ENCODE results near the gene MYH13. TPM values are rescaled to one million over a fixed set of nuclear protein-coding genes. Genes with fewer than 3 reads are reported as not detected.

The MYH13 gene
- total and polyA plus RNA-seq, 2 experiments from 2014 or later: 0.03 TPM; not detected in 1

GRCh38 chr17:10349403-10349802, 23.4 kb downstream of the MYH13 start:
- no peak overlapping the region for H3K27ac ChIP-seq
- no peak overlapping the region for H2AFZ ChIP-seq
- no peaks in the 10 kb centered on the region for H3K9me3 ChIP-seq (ENCODE audit: low read depth)
- 94 to 100% methylated on average over 1 of the region's 1 CpG for WGBS, 2 experiments (ENCODE audit: low coverage in 1 of 2, low lambda C conversion rate in 2 of 2, missing lambda C conversion rate in 2 of 2)
- DNase-seq: peak; percentile 11
- H3K4me1 ChIP-seq (ENCODE audit: insufficient read depth): no peaks in the 10 kb centered on the region
- TF ChIP-seq EZH2 (IDR thresholded peaks at IDR 0.05; ENCODE audit: insufficient read depth, poor library complexity, severe bottlenecking): no peak
- no peaks in the 10 kb centered on the region for H3F3A ChIP-seq (ENCODE audit: insufficient read depth)
- in situ Hi-C loops (cut with MboI): no loop called here
- no peaks in the 10 kb centered on the region for H3K36me3 ChIP-seq (ENCODE audit: low read depth)
- no peak overlapping the region for H3K4me3 ChIP-seq
- no peaks in the 10 kb centered on the region for H4K20me1 ChIP-seq (ENCODE audit: insufficient read depth)
- no peak overlapping the region for H3K9ac ChIP-seq
- H3K9me2 ChIP-seq (ENCODE audit: insufficient read depth): no peaks in the 10 kb centered on the region
- H3K27me3 ChIP-seq (replicated peaks; ENCODE audit: insufficient read depth): no peaks in the 10 kb centered on the region
- no peak overlapping the region for H3K4me2 ChIP-seq (ENCODE audit: unreplicated experiment)
- H3K79me2 ChIP-seq (ENCODE audit: insufficient read depth): no peaks in the 10 kb centered on the region

DNA sequence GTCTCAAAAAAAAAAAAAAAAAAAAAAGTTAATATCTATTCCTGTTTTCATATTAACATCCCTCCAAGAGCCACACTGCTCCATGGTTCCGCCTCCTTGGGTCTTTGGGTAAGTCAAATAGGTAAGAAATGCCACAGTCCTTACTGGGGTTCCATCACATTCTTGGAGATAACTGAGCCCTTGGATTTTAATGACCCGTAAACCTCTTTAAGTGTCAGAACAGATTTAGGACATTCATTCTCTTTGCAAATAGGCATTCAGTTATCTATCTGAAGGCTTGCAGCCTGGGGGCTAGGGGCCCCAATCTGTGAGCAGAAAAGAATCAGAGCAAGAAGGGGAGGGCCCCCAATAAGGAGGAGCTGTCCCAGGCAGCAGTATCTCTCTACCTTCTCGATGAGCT, 28.0 kb downstream of the MYH13 start:
- Histone ChIP-seq H3K79me2 (ENCODE audit: insufficient read depth) (no peaks in the 10 kb centered on the region), H3K9me2 (ENCODE audit: insufficient read depth) (no peaks in the 10 kb centered on the region), H3K27ac (no peak overlapping the region), H3K9me3 (ENCODE audit: low read depth) (no peaks in the 10 kb centered on the region), H3F3A (ENCODE audit: insufficient read depth) (no peaks in the 10 kb centered on the region), H3K36me3 (ENCODE audit: low read depth) (no peaks in the 10 kb centered on the region), H3K9ac (no peak overlapping the region), H3K4me1 (ENCODE audit: insufficient read depth) (no peaks in the 10 kb centered on the region), H3K4me2 (ENCODE audit: unreplicated experiment) (no peak overlapping the region), H4K20me1 (ENCODE audit: insufficient read depth) (no peaks in the 10 kb centered on the region), H2AFZ (no peak overlapping the region), H3K27me3 (replicated peaks; ENCODE audit: insufficient read depth) (peaks cover 5% of the 10 kb centered on the region; the same call in 1 of the 2 replicates), H3K4me3 (no peak overlapping the region)
- in situ Hi-C loops (cut with MboI): no loop called here
- no peak for TF ChIP-seq EZH2phosphoT487 (IDR thresholded peaks at IDR 0.05; ENCODE audit: insufficient read depth, low read depth)
- TF ChIP-seq EZH2 (IDR thresholded peaks at IDR 0.05; ENCODE audit: insufficient read depth, poor library complexity, severe bottlenecking): no peak
- WGBS, 2 experiments (ENCODE audit: low coverage in 1 of 2, low lambda C conversion rate in 2 of 2, missing lambda C conversion rate in 2 of 2): 60 to 79% methylated on average over 3 of the region's 3 CpGs
- no peak for DNase-seq

- Histone ChIP-seq H3K27ac (no peak overlapping the region), H2AFZ (no peak overlapping the region), H3K9me2 (ENCODE audit: insufficient read depth) (no peaks in the 10 kb centered on the region), H3F3A (ENCODE audit: insufficient read depth) (no peaks in the 10 kb centered on the region), H3K9ac (no peak overlapping the region), H3K27me3 (replicated peaks; ENCODE audit: insufficient read depth) (peaks cover 10% of the 10 kb centered on the region; the same call in 1 of the 2 replicates), H3K36me3 (ENCODE audit: low read depth) (no peaks in the 10 kb centered on the region), H3K4me3 (no peak overlapping the region), H3K4me2 (ENCODE audit: unreplicated experiment) (no peak overlapping the region), H4K20me1 (ENCODE audit: insufficient read depth) (no peaks in the 10 kb centered on the region), H3K9me3 (ENCODE audit: low read depth) (no peaks in the 10 kb centered on the region), H3K79me2 (ENCODE audit: insufficient read depth) (no peaks in the 10 kb centered on the region), H3K4me1 (ENCODE audit: insufficient read depth) (no peaks in the 10 kb centered on the region)
- WGBS, 2 experiments (ENCODE audit: low coverage in 1 of 2, low lambda C conversion rate in 2 of 2, missing lambda C conversion rate in 2 of 2): 63 to 64% methylated on average over 8 of the region's 8 CpGs
- in situ Hi-C loops (cut with MboI): no loop called here
- no peak for DNase-seq
- TF ChIP-seq EZH2phosphoT487 (IDR thresholded peaks at IDR 0.05; ENCODE audit: insufficient read depth, low read depth): no peak
- TF ChIP-seq EZH2 (IDR thresholded peaks at IDR 0.05; ENCODE audit: insufficient read depth, poor library complexity, severe bottlenecking): no peak
Measured at GRCh38 chr17:10339051-10339450, 33.8 kb downstream of the MYH13 start.

- Histone ChIP-seq H3K4me2 (ENCODE audit: unreplicated experiment) (no peak overlapping the region), H3K27ac (no peak overlapping the region), H3K27me3 (replicated peaks; ENCODE audit: insufficient read depth) (peaks cover 10% of the 10 kb centered on the region; the same call in 1 of the 2 replicates), H3K4me3 (no peak overlapping the region), H3K9me3 (ENCODE audit: low read depth) (no peaks in the 10 kb centered on the region), H3K9ac (no peak overlapping the region), H4K20me1 (ENCODE audit: insufficient read depth) (no peaks in the 10 kb centered on the region), H3F3A (ENCODE audit: insufficient read depth) (no peaks in the 10 kb centered on the region), H2AFZ (no peak overlapping the region), H3K9me2 (ENCODE audit: insufficient read depth) (no peaks in the 10 kb centered on the region), H3K36me3 (ENCODE audit: low read depth) (no peaks in the 10 kb centered on the region), H3K4me1 (ENCODE audit: insufficient read depth) (no peaks in the 10 kb centered on the region), H3K79me2 (ENCODE audit: insufficient read depth) (no peaks in the 10 kb centered on the region)
- TF ChIP-seq EZH2 (IDR thresholded peaks at IDR 0.05; ENCODE audit: insufficient read depth, poor library complexity, severe bottlenecking) (no peak), EZH2phosphoT487 (IDR thresholded peaks at IDR 0.05; ENCODE audit: insufficient read depth, low read depth) (no peak)
- peak; percentile 72 for DNase-seq
- in situ Hi-C loops (cut with MboI): no loop called here
- 53 to 59% methylated on average over 9 of the region's 9 CpGs for WGBS, 2 experiments (ENCODE audit: low coverage in 1 of 2, low lambda C conversion rate in 2 of 2, missing lambda C conversion rate in 2 of 2)
Measured at GRCh38 chr17:10337976-10338375, 34.8 kb downstream of the MYH13 start.

DNA sequence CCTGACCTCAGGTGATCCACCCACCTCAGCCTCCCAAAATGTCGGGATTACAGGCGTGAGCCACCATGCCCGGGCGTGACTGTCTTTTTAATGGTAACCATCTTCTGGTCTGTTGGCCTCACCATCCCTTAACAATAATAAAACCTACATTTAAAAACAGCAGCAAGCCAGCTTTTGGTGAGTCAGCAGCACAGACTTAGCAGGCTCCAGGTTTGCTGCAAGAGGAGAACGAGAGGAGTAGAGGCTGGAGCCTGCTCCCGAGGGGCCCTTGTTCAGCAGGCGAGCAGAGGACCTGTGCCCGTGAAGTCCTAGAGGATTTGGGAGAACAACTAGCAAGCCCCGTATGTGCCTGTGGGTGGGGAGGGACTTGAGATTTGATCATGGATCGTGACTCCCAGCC, 35.7 kb downstream of the MYH13 start:
- in situ Hi-C loops (cut with MboI): no loop called here
- Histone ChIP-seq H2AFZ (no peak overlapping the region), H3K27me3 (replicated peaks; ENCODE audit: insufficient read depth) (peaks cover 10% of the 10 kb centered on the region; the same call in 1 of the 2 replicates), H3K36me3 (ENCODE audit: low read depth) (no peaks in the 10 kb centered on the region), H3K9ac (no peak overlapping the region), H3K27ac (no peak overlapping the region), H3K79me2 (ENCODE audit: insufficient read depth) (no peaks in the 10 kb centered on the region), H3K9me3 (ENCODE audit: low read depth) (no peaks in the 10 kb centered on the region), H3F3A (ENCODE audit: insufficient read depth) (no peaks in the 10 kb centered on the region), H3K4me1 (ENCODE audit: insufficient read depth) (no peaks in the 10 kb centered on the region), H3K4me2 (ENCODE audit: unreplicated experiment) (no peak overlapping the region), H3K9me2 (ENCODE audit: insufficient read depth) (no peaks in the 10 kb centered on the region), H4K20me1 (ENCODE audit: insufficient read depth) (no peaks in the 10 kb centered on the region), H3K4me3 (no peak overlapping the region)
- TF ChIP-seq EZH2phosphoT487 (IDR thresholded peaks at IDR 0.05; ENCODE audit: insufficient read depth, low read depth) (no peak), EZH2 (IDR thresholded peaks at IDR 0.05; ENCODE audit: insufficient read depth, poor library complexity, severe bottlenecking) (no peak)
- 64 to 67% methylated on average over 10 of the region's 10 CpGs for WGBS, 2 experiments (ENCODE audit: low coverage in 1 of 2, low lambda C conversion rate in 2 of 2, missing lambda C conversion rate in 2 of 2)
- peak; percentile 43 for DNase-seq
